Left renal cortex interstitium (tissue), 4 donors: ENCODE measurements around the gene MICOS13. TPM values are rescaled to one million over a fixed set of nuclear protein-coding genes. Genes with fewer than 3 reads are reported as not detected.
"Not testable (repeated sequence)": the region's sequence is repeated elsewhere in the genome, so short reads cannot be mapped to it uniquely, and the experiment has no call there.

ENCODE experiments used
- DNase-seq, 4 donors: peaks; one replicate each; pipeline ENCODE4 v3.0.0-alpha.2; 2013; ENCODE audit warnings: low read depth in 4 of 4, low spot score in 2 of 4, missing footprints in 1 of 4
- polyA plus RNA-seq, 4 donors: library from polyadenylated mRNA; unstranded; fragments of 120-200 nt; gene quantifications; one replicate each; pipeline ENCODE4 v1.2.1, GENCODE V29; 2013; ENCODE audit not compliant: insufficient read length in 4 of 4

The MICOS13 gene
- polyA plus RNA-seq, 4 donors = 33.7 to 73.6 (median 50.8) TPM

- not testable (repeated sequence) for DNase-seq
Measured at GRCh38 chr19:5702053-5702410, 21.7 kb upstream of the MICOS13 start.

DNA sequence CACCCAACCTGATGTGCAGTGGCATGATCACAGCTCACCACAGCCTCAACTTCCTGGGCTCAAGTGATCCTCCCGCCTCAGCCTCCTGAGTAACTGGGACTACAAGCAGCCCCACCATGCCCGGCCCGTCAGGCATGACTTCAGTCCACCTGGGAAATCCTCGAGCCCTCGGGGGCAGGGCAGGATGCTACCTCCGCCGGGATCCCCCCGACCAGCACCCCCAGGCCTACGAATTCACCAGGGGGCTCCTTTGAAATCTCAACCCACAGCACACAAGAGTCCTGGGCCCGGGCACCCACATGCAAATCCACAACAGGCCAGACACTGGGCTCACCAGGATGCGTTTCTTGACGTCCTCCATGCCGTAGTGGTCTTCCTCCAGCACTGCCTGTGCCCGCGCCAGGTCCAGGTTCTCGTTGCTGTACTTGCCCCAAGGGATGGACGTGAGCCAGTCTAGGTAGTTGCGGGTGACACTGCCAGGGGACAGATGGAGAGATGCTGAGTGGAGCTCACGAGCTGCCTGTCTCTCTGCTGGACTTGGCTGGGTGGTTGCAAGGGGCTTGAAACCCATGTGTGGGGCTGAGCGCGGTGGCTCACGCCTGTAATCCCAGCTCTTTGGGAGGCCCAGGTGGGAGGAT is 20.3 kb upstream of the MICOS13 start:
- DNase-seq = no peak

- DNase-seq = no peak
Measured at GRCh38 chr19:5698635-5699422, 18.5 kb upstream of the MICOS13 start.

GRCh38 chr19:5697890-5698634 is 17.7 kb upstream of the MICOS13 start:
- DNase-seq = no peak

GRCh38 chr19:5697022-5697889 is 16.9 kb upstream of the MICOS13 start:
- no peak for DNase-seq

- no peak for DNase-seq
Measured at GRCh38 chr19:5696196-5697021, 16.1 kb upstream of the MICOS13 start.

DNA sequence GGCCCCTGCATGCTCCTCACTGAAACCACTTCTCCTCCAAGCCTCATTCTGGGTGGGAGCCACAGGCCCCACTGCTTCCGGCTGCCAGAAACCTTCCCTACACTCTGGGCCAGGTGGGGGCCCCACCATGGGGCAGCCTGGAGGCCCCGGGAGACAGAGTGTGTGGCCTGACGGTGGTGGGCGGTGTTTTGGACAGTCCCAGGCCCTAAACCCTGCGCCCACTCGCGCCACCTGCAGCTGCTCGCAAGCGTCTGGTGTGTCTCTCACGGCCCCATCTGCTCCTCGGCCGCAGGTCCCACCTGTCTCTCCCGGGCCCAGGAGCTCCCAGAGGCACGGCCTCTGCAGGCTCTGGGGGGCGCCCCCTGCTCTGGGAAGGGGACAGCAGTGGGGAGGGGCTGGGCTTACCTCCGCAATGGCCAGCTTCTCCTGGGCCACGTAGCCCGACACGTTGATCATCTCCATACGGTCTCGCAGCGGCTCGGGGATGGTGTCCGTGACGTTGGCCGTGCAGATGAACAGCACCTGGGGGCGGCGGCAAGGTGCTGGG is 15.4 kb upstream of the MICOS13 start:
- DNase-seq = no peak

DNA sequence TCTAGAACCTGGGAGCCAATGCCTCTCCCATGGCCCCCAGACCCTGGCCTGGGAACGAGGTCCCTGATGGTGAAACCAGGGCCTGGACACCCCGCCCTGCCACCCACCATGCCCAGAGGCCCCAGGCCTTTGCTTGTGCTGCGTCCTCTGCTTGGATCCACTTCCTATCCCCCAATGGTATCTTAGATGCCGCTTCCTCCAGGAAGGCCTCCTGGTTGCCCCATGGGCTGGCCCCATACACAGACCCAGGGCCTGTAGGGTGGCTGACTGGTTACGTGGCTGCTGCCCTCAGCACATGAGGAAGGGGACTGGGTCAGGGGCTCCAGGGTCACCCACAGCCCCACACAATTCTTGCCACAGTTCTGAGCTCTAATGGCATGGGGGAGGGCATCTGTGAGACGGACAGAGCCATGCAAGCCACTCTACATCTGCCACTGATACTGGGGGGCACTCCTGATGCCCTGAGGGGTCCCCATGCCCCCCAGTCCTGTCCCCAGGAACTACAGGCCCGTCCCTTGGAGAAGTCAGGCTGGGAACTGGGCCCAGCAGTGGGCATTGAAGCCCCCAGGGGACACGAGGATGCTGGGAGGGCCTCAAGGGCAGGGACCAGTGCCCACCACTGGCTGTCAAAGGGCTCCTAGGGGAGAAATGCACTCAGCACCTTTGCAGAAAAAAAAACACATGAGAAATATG is 14.8 kb upstream of the MICOS13 start:
- DNase-seq = no peak

- DNase-seq = no peak
Measured at GRCh38 chr19:5694167-5694955, 14.0 kb upstream of the MICOS13 start.

DNA sequence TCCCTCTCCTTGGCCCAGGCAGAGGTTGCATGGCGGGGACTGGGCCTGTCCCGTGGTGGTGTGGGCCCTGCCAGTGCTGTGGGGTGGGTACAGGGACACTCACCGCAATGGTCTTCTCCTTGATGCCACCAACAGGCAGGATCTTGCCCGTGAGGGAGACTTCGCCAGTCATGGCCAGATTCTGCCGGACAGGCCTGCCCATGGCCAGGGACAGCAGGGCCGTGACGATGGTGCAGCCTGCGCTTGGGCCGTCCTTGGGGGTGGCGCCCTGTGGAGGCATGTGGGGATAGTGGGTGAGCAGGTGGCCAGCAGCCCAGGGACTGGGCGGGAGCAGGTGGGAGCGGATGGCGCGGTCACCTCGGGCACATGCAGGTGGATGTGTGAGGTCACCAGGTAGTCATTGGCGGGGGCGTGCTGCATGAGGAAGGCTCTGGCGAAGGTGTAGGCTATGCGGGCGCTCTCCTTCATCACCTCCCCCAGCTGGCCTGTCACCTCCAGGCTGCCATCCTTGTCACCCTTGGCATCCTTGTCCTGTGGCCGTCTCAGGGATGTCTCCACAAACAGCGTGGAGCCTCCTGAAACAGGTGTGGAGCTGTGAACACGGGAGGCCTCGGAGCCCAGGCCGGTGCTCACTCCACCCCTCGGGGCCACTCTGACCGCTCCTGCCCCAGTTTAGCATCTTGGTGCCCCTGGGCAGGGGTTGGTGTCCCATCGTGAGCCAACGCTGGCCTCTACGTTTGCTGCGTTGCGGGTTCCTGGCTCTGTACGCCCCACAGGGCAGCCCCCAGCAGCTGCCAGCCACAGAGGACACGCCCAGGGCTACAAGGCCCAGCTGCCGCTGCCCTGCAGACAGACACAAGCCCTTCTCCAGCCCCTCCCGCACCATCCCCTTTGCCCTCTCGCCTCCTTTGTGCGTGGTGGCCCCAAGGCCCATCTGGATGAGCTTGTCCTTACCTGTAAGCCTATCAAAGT is 13.2 kb upstream of the MICOS13 start:
- no peak for DNase-seq

DNA sequence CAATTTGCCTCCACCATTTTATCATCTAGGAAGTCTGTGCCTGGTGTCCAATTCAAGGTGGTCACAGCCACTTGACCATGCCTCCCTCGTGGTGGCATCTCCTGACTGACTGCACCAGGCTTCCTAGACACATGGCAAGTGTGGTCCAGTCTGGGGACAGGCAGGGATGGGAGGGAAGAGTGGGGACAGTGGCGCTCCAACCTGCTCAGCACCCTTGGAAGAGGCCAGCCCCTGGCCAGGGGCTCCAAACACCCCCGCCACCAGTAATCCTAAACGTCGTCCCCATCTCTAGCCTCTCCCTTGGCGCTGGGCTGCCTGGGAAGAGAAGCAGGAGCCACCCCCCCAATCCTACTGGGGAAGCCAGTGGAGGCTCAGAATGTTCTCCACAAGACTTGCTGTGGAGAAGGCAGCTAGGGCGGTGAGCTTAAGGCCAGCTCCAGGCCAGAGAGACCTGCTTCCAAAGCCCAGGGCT is 12.4 kb upstream of the MICOS13 start:
- no peak for DNase-seq

DNA sequence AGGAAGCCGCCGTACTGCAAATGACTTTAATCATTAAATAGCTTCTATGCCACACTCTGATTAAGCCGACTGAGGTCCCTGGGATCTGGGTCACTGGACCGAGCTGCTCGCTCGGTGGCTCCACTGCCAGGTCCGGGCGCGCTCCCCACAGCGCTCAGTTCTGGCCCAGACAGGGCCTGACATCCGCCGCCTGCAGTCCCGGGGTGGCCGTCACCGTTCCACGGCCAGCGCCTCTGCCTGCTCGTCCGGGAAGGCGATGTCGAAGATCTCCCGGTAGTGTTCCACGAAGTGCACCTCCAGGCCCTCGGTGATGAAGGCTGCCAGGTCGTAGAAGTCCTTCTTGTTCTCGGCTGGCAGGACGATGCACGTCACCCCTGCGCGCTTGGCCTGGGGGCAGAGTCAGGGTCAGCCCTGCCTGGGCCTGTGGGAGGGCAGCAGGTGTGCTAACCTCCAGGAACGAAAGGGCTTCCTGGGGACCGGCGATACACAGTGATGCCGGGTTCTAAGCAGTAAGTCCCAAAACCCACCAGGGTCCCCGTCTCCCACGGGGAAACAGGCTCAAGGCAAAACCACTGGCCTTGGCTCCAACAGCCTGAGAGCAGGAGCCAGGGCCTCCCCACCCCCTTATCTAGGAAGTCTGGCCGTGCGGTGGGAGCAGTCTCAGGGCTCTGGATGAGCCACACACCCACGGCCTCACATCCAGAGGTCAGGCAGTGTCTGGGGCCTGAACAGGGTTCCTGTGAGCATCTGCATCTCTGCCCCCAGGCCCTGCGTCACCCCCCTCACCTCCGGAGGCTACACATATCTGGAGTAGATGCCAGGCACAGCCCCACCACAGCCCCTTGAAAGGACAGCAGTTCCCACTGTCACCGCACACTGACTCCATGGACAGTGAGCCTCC is 11.8 kb upstream of the MICOS13 start:
- no peak for DNase-seq

DNA sequence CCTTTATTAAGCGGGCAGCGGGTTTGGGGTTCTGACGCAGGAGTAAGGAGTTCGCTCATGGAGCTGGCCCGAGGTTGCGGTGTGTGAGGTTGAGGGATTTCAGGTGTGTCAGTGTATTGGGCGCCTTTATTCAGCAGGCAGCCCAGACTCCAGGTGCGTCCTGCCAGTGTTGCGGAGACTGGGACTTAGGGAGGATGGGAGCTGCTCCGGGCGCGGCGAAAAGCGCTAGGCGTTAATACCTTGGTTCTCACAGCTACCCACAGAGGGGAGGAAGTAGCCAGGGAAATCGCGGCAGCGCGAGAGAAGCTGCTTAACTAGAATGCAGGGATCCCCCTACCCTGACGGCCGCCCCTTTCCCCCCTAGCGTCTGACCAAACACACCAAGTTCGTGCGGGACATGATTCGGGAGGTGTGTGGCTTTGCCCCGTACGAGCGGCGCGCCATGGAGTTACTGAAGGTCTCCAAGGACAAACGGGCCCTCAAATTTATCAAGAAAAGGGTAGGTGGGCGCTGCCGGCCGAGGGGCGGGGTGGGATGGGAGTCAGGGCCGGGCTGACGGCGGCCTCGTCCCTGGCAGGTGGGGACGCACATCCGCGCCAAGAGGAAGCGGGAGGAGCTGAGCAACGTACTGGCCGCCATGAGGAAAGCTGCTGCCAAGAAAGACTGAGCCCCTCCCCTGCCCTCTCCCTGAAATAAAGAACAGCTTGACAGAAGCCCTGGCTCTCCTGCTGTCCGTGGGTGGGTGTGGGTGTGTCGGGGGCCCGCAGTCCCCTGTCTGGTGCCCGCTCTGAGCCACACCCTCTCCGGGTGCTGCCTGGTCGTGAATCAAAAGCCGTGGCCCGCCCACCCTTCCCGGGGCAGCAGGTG is 10.9 kb upstream of the MICOS13 start:
- no peak for DNase-seq

GRCh38 chr19:5690125-5690954 is 10.0 kb upstream of the MICOS13 start, which contains the start of gene RPL36:
Gene RPL36 (plus strand): TSS chr19:5690295. CDS start chr19:5690508, 213 bp downstream.
- peak; percentile 91 to 94 (median 94) for DNase-seq
